Thyroid gland (tissue), 4 donors: Measurements from ENCODE around the gene LSM14B. TPM values are rescaled to one million over a fixed set of nuclear protein-coding genes. Genes with fewer than 3 reads are reported as not detected.

Experiments
- DNase-seq, 2 donors: peaks; one replicate each; pipeline ENCODE4 v3.0.0-alpha.2; 2019
- H3K27ac ChIP-seq, 3 donors: fragments of 200-600 bp; sonication (generic); 1 replicate in 2 of 3; 2 replicates in 1 of 3; pipeline ENCODE4 v1.5.1; 2016 to 2019; ENCODE audit warnings: mild to moderate bottlenecking in 1 of 3, moderate library complexity in 1 of 3
- H3K27me3 ChIP-seq: fragments of 200-600 bp; sonication (generic); one replicate; pipeline ENCODE4 v1.5.1; 2019
- H3K36me3 ChIP-seq, 2 donors: fragments of 200-600 bp; sonication (generic); one replicate each; pipeline ENCODE4 v1.5.1; 2016 to 2019
- H3K4me1 ChIP-seq, 2 donors: fragments of 200-600 bp; sonication (generic); one replicate each; pipeline ENCODE4 v1.5.1; 2017 to 2019
- H3K4me3 ChIP-seq, 3 donors: fragments of 200-600 bp; sonication (generic); replicated peaks in 1 of 3; 1 replicate in 2 of 3; 2 replicates in 1 of 3; pipeline ENCODE4 v1.5.1; 2016; ENCODE audit warnings: mild to moderate bottlenecking in 1 of 3
- H3K9me3 ChIP-seq: fragments of 200-600 bp; sonication (generic); one replicate; pipeline ENCODE4 v1.5.1; 2017
- POLR2A ChIP-seq, 2 donors: fragments of 450-650 bp; IDR thresholded peaks; one replicate each; pipeline ENCODE4 v1.6.1; 2017; ENCODE audit warnings: antibody characterized with exemption in 2 of 2, mild to moderate bottlenecking in 2 of 2, moderate library complexity in 1 of 2
- WGBS, 2 donors: methylation state at CpG; one replicate each; pipeline ENCODE4 v1.1.5; 2017; 5-methylcytosine and 5-hydroxymethylcytosine counted together
- intact Hi-C: fragments of 100-400 bp; cut with DNase I; formaldehyde crosslinking; loops from one replicate; pipeline ENCODE4 v1.15.1; 2023
- total RNA-seq, 4 donors: library from RNA; depleted of rRNA; stranded (reverse); fragments of >200 nt; gene quantifications; one replicate each; pipeline ENCODE4 v1.2.3, GENCODE V29; 2016
- TF ChIP-seq, protein P1 (sequence below), 6 experiments: fragments of 200-600 bp in 3 of 6; fragments of 450-650 bp in 3 of 6; sonication (generic) in 3 of 6; IDR thresholded peaks; one replicate each; pipeline ENCODE4 v1.5.1; 2016 to 2019; ENCODE audit warnings: antibody characterized with exemption in 6 of 6, mild to moderate bottlenecking in 2 of 6, inconsistent platforms in 1 of 6, moderate library complexity in 1 of 6

LSM14B gene
- total RNA-seq, 4 donors from 2014 or later, result 25.3 to 27.9 (median 25.6) TPM

- DNase-seq, result peak; percentile 57 to 63
- Histone ChIP-seq H3K27ac (peak overlapping the region in 2 of 3 donors; percentile 43 to 93), H3K4me3 (peak overlapping the region; percentile 57 to 76 (median 65)), H3K9me3 (no peaks in the 10 kb centered on the region), H3K36me3 (peaks cover 9 to 16% of the 10 kb centered on the region in 2 donors), H3K27me3 (no peaks in the 10 kb centered on the region), H3K4me1 (peaks cover 21 to 37% of the 10 kb centered on the region in 2 donors)
- WGBS, 2 donors, result 1 to 3% methylated on average over 12 to 30 of the region's 104 CpGs
- intact Hi-C loops, result loop anchor here (5.0 to 10.0 kb wide), 2 partner anchors 77 to 251 kb away; partner anchors contain the start of gene TAF4
- peak in 1 of 2 donors; percentile 25 for TF ChIP-seq POLR2A (IDR thresholded peaks at IDR 0.05)
- TF ChIP-seq, protein P1, sequence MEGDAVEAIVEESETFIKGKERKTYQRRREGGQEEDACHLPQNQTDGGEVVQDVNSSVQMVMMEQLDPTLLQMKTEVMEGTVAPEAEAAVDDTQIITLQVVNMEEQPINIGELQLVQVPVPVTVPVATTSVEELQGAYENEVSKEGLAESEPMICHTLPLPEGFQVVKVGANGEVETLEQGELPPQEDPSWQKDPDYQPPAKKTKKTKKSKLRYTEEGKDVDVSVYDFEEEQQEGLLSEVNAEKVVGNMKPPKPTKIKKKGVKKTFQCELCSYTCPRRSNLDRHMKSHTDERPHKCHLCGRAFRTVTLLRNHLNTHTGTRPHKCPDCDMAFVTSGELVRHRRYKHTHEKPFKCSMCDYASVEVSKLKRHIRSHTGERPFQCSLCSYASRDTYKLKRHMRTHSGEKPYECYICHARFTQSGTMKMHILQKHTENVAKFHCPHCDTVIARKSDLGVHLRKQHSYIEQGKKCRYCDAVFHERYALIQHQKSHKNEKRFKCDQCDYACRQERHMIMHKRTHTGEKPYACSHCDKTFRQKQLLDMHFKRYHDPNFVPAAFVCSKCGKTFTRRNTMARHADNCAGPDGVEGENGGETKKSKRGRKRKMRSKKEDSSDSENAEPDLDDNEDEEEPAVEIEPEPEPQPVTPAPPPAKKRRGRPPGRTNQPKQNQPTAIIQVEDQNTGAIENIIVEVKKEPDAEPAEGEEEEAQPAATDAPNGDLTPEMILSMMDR (IDR thresholded peaks at IDR 0.05), result no peak
Measured at GRCh38 chr20:62143957-62144825, 21.9 kb downstream of the LSM14B start.

DNA sequence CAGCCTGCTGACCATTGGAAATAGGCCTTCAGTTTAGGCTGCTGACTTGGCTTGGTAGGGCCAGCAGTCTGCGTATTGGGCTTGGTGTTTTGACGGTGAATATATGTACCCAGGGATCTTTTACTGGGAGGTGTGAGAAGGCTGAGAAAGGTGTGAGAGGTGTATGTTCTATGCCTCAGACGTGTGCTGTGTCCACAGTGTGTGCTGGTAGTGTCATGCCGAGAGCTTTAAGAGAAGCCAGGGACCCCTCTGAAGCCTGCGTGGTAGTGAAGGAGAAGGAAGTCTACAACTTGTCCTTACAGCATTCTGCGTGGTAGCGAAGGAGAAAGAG, 23.4 kb downstream of the LSM14B start:
- no peaks in the 10 kb centered on the region for H3K27me3 ChIP-seq
- H3K36me3 ChIP-seq, result peaks cover 0 to 2% of the 10 kb centered on the region in 2 donors
- H3K4me1 ChIP-seq, result peaks cover 21 to 39% of the 10 kb centered on the region in 2 donors
- WGBS, 2 donors, result 91 to 94% methylated on average over 7 of the region's 7 CpGs
- no peak overlapping the region for H3K4me3 ChIP-seq
- intact Hi-C loops, result loop anchor here (10.0 kb wide), 1 partner anchor 249 kb away; no protein-coding TSS in a partner anchor
- no peak overlapping the region for H3K27ac ChIP-seq
- TF ChIP-seq, protein P1 (IDR thresholded peaks at IDR 0.05), result no peak
- no peak for TF ChIP-seq POLR2A (IDR thresholded peaks at IDR 0.05)
- H3K9me3 ChIP-seq, result no peaks in the 10 kb centered on the region
- no peak for DNase-seq

- Histone ChIP-seq H3K9me3 (no peaks in the 10 kb centered on the region), H3K27me3 (no peaks in the 10 kb centered on the region), H3K27ac (no peak overlapping the region), H3K4me1 (peaks cover 16 to 34% of the 10 kb centered on the region in 2 donors), H3K36me3 (no peaks in the 10 kb centered on the region), H3K4me3 (no peak overlapping the region)
- TF ChIP-seq, protein P1 (IDR thresholded peaks at IDR 0.05), result no peak
- TF ChIP-seq POLR2A (IDR thresholded peaks at IDR 0.05), result no peak
- DNase-seq, result no peak
- WGBS, 2 donors, result 95 to 97% methylated on average over 22 of the region's 22 CpGs
- intact Hi-C loops, result loop anchor here (10.0 kb wide), 1 partner anchor 249 kb away; no protein-coding TSS in a partner anchor
Measured at GRCh38 chr20:62146019-62146755, 23.9 kb downstream of the LSM14B start.

DNA sequence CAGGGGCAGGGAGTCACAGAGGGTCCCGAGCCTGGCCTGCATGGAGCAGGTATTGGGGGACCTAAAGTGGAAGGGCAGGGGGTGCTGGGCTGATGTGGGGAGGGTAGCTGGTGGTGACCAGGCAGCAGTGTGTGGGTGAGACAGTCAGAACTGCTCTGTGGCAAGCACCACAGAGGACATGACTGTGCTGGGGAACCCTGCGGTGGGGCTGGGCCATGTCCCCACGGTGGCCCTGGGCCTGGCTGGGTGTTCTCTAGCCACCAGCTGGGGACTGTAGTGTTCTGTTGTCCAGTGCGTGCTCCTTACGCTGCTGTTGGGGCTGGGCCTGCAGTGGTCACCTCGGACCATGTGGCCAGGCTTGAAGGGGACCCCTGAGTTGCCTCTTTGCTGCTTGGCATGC, 24.9 kb downstream of the LSM14B start:
- WGBS, 2 donors, result 82 to 89% methylated on average over 3 to 6 of the region's 6 CpGs
- TF ChIP-seq, protein P1 (IDR thresholded peaks at IDR 0.05), result no peak
- no peak for TF ChIP-seq POLR2A (IDR thresholded peaks at IDR 0.05)

More for the DNA sequence above, 24.9 kb downstream of the LSM14B start:
- H3K36me3 ChIP-seq, result no peaks in the 10 kb centered on the region
- H3K9me3 ChIP-seq, result no peaks in the 10 kb centered on the region
- H3K27ac ChIP-seq, result no peak overlapping the region
- H3K27me3 ChIP-seq, result no peaks in the 10 kb centered on the region
- no peak for DNase-seq
- peaks cover 7 to 25% of the 10 kb centered on the region in 2 donors for H3K4me1 ChIP-seq
- intact Hi-C loops, result loop anchor here (10.0 kb wide), 1 partner anchor 248 kb away; no protein-coding TSS in a partner anchor
- H3K4me3 ChIP-seq, result no peak overlapping the region
